GM12872 (cell line): ENCODE data around the gene NTRK3.

Experiments
- CTCF ChIP-seq: IDR thresholded peaks from 3 replicates; pipeline ENCODE4 v1.5.1; 2011; ENCODE audit warnings: low read depth, mild to moderate bottlenecking, low read length, moderate library complexity; ENCODE audit not compliant: insufficient read depth

NTRK3 gene

GRCh38 chr15:87940768-87941167 is 315.8 kb downstream of the NTRK3 start:
- no peak for TF ChIP-seq CTCF

GRCh38 chr15:87939848-87940457 is 316.6 kb downstream of the NTRK3 start:
- no peak for TF ChIP-seq CTCF

- no peak for TF ChIP-seq CTCF
These were observed 318.5 kb downstream of the NTRK3 start for GRCh38 chr15:87938031-87938430.

- TF ChIP-seq CTCF = no peak
These were observed 321.0 kb downstream of the NTRK3 start for GRCh38 chr15:87935583-87935982.

GRCh38 chr15:87931584-87931983 is 325.0 kb downstream of the NTRK3 start:
- TF ChIP-seq CTCF = no peak

- TF ChIP-seq CTCF = no peak
These were observed 326.1 kb downstream of the NTRK3 start for GRCh38 chr15:87930457-87930856.

GRCh38 chr15:87929841-87930240 is 326.7 kb downstream of the NTRK3 start:
- TF ChIP-seq CTCF = no peak
